Epithelial cell of esophagus (primary cell): Measurements from ENCODE around the gene FBLN1.

Experiments
- DNase-seq: peaks from one replicate; pipeline ENCODE4 v3.0.0; 2010; ENCODE audit warnings: low read depth
- H3K4me3 ChIP-seq: 2 replicates; pipeline ENCODE4 v1.5.1; 2011; ENCODE audit warnings: mild to moderate bottlenecking, low read length, control low read depth
- CTCF ChIP-seq: IDR thresholded peaks from 2 replicates; pipeline ENCODE4 v1.5.1; 2011; ENCODE audit warnings: low read depth, mild to moderate bottlenecking, low read length, control low read depth, inconsistent platforms; ENCODE audit not compliant: insufficient read depth; ENCODE audit errors: missing control alignments

Gene FBLN1

GRCh38 chr22:45564349-45565030 is 61.8 kb downstream of the FBLN1 start:
- H3K4me3 ChIP-seq: no peak overlapping the region
- no peak for TF ChIP-seq CTCF
- no peak for DNase-seq

- TF ChIP-seq CTCF: no peak
- no peak overlapping the region for H3K4me3 ChIP-seq
- no peak for DNase-seq
These were observed 62.5 kb downstream of the FBLN1 start for GRCh38 chr22:45565171-45565570.

DNA sequence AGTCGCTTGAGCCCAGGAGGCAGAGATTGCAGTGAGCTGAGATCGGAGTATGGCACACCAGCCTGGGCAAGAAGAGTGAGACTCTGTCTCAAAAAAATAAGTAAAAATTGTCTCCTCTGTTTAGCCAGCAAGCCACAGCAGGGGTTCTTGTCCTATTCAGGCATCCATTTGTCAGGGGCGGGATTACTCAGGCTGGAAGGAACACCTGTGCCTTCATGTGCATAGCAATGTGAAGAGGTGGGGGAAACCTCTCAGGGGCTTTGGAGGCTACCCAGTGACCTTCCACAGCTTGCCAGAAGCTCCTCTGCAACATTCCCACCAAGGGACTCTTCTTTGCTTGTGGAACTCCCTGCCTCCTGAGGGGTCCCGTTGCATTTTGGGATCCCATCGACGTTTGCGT is 63.3 kb downstream of the FBLN1 start:
- no peak overlapping the region for H3K4me3 ChIP-seq
- no peak for DNase-seq
- TF ChIP-seq CTCF: no peak

GRCh38 chr22:45568213-45568612 is 65.5 kb downstream of the FBLN1 start:
- no peak overlapping the region for H3K4me3 ChIP-seq
- DNase-seq: no peak
- TF ChIP-seq CTCF: no peak

- DNase-seq: no peak
- TF ChIP-seq CTCF: no peak
- H3K4me3 ChIP-seq: no peak overlapping the region
These were observed 68.4 kb downstream of the FBLN1 start for GRCh38 chr22:45571089-45571488.

GRCh38 chr22:45572444-45572843 is 69.8 kb downstream of the FBLN1 start:
- TF ChIP-seq CTCF: no peak
- DNase-seq: peak; percentile 95
- H3K4me3 ChIP-seq: no peak overlapping the region

- no peak for TF ChIP-seq CTCF
- DNase-seq: no peak
- no peak overlapping the region for H3K4me3 ChIP-seq
These were observed 71.5 kb downstream of the FBLN1 start for GRCh38 chr22:45574069-45574703.
